CD4-positive, alpha-beta T cell (primary cell): Measurements from ENCODE around the gene AMD1. TPM values are rescaled to one million over a fixed set of nuclear protein-coding genes. Genes with fewer than 3 reads are reported as not detected.
"Not testable (repeated sequence)": the region's sequence is repeated elsewhere in the genome, so short reads cannot be mapped to it uniquely, and the experiment has no call there.

Experiments
- ATAC-seq: fragments of 200-7000 bp; cut with Tn5 transposase; one replicate; pipeline ENCODE4 v1.10.0; 2022; ENCODE audit warnings: mild to moderate bottlenecking; ENCODE audit not compliant: poor library complexity
- CTCF ChIA-PET: fragments of 350-600 bp; sonication (Branson Sonifier 250); formaldehyde crosslinking; loops from one replicate; lab custom pipeline; 2021; ENCODE audit warnings: antibody characterized with exemption, inconsistent platforms; lab: Charles Lee
- POLR2A ChIA-PET: fragments of 350-600 bp; sonication (Branson Sonifier 250); formaldehyde crosslinking; loops from one replicate; lab custom pipeline; 2021; ENCODE audit warnings: antibody characterized with exemption, inconsistent platforms; lab: Charles Lee
- DNase-seq, 14 experiments: peaks; one replicate each; pipeline ENCODE4 v3.0.0-alpha.2; 2013 to 2020; ENCODE audit warnings: mixed read lengths in 2 of 14
- H3K27ac ChIP-seq, 2 donors: one replicate each; pipeline versions ENCODE4 v1.5.1 to v1.7.0; 2013; ENCODE audit warnings: low read length in 2 of 2, low read depth in 1 of 2, mild to moderate bottlenecking in 1 of 2
- H3K27me3 ChIP-seq, 2 experiments: 1 replicate in 1 of 2; 2 replicates in 1 of 2; pipeline versions ENCODE4 v1.6.1 to v1.7.0; 2013; ENCODE audit warnings: low read length in 2 of 2, control low read depth in 1 of 2, mild to moderate bottlenecking in 1 of 2, moderate library complexity in 1 of 2; ENCODE audit not compliant: insufficient read depth in 2 of 2, control insufficient read depth in 1 of 2
- H3K36me3 ChIP-seq: one replicate; pipeline ENCODE4 v1.6.1; 2013; ENCODE audit warnings: low read length, control low read depth; ENCODE audit not compliant: insufficient read depth
- H3K4me1 ChIP-seq: one replicate; pipeline ENCODE4 v1.6.1; 2013; ENCODE audit warnings: low read length, control low read depth; ENCODE audit not compliant: insufficient read depth
- H3K4me3 ChIP-seq: one replicate; pipeline ENCODE4 v1.5.1; 2013; ENCODE audit warnings: mild to moderate bottlenecking, low read length, moderate library complexity
- H3K9me3 ChIP-seq, 2 experiments: 1 replicate in 1 of 2; 2 replicates in 1 of 2; pipeline versions ENCODE4 v1.6.1 to v1.7.0; 2013; ENCODE audit warnings: low read length in 2 of 2, mild to moderate bottlenecking in 2 of 2, control low read depth in 1 of 2, moderate library complexity in 1 of 2; ENCODE audit not compliant: control insufficient read depth in 1 of 2, insufficient read depth in 1 of 2
- H3K27ac Mint-ChIP-seq: one replicate; pipeline ENCODE4 v1.8.0; 2020; ENCODE audit warnings: mixed read lengths
- H3K27me3 Mint-ChIP-seq: one replicate; pipeline ENCODE4 v1.8.0; 2021; ENCODE audit warnings: mixed read lengths
- H3K36me3 Mint-ChIP-seq: one replicate; pipeline ENCODE4 v1.8.0; 2021; ENCODE audit warnings: low read depth, mixed read lengths
- H3K4me1 Mint-ChIP-seq: one replicate; pipeline ENCODE4 v1.8.0; 2021; ENCODE audit warnings: low read depth, mixed read lengths
- H3K4me3 Mint-ChIP-seq: one replicate; pipeline ENCODE4 v1.8.0; 2020; ENCODE audit warnings: mild to moderate bottlenecking, mixed read lengths
- H3K9me3 Mint-ChIP-seq: one replicate; pipeline ENCODE4 v1.8.0; 2020; ENCODE audit warnings: mixed read lengths
- CTCF ChIP-seq: fragments of 200-600 bp; IDR thresholded peaks from one replicate; pipeline ENCODE4 v1.8.0; 2022; ENCODE audit warnings: antibody characterized with exemption, mild to moderate bottlenecking
- intact Hi-C, 2 experiments: fragments of 100-400 bp; cut with DNase I in 1 of 2; cut with micrococcal nuclease in 1 of 2; formaldehyde crosslinking; loops; one replicate each; pipeline versions ENCODE4 v1.15.1 to v1.9.0; 2023 to 2025; cut with DNase I, micrococcal nuclease
- total RNA-seq, 174 experiments: library from RNA in 2 of 174; stranded (reverse) in 2 of 174; gene quantifications; one replicate each; pipeline ENCODE4 v1.2.3 and lab custom pipeline; 2021 to 2026

Gene AMD1
- total RNA-seq, 2 experiments from 2014 or later, result 165 to 174 TPM

- no peak overlapping the region for H3K4me3 ChIP-seq
- H3K27ac ChIP-seq, result no peak overlapping the region
- H3K27me3 ChIP-seq, result no peaks in the 10 kb centered on the region
- Mint-ChIP-seq H3K4me1 (no peaks in the 10 kb centered on the region), H3K27ac (no peak overlapping the region), H3K4me3 (no peak overlapping the region), H3K27me3 (no peaks in the 10 kb centered on the region), H3K9me3 (no peaks in the 10 kb centered on the region), H3K36me3 (no peaks in the 10 kb centered on the region)
- DNase-seq (no peak), ATAC-seq (no peak)
- no peaks in the 10 kb centered on the region for H3K36me3 ChIP-seq
- CTCF ChIA-PET, result no interaction called here
- intact Hi-C loops, result no loop called here
- H3K4me1 ChIP-seq, result no peaks in the 10 kb centered on the region
- no peak for TF ChIP-seq CTCF
- H3K9me3 ChIP-seq, result no peaks in the 10 kb centered on the region
- POLR2A ChIA-PET, result no interaction called here
Observed at GRCh38 chr6:110831405-110831804, 43.2 kb upstream of the AMD1 start.

GRCh38 chr6:110833831-110834230 is 40.8 kb upstream of the AMD1 start:
- H3K27ac Mint-ChIP-seq, result no peak overlapping the region
- CTCF ChIA-PET, result no interaction called here

GRCh38 chr6:110835751-110836150 is 38.8 kb upstream of the AMD1 start:
- DNase-seq, H3K4me1 Mint-ChIP-seq, intact Hi-C loops, H3K36me3 Mint-ChIP-seq, H3K27ac Mint-ChIP-seq, H3K4me3 Mint-ChIP-seq, H3K9me3 Mint-ChIP-seq, H3K27me3 ChIP-seq, H3K9me3 ChIP-seq, POLR2A ChIA-PET, ATAC-seq, H3K27me3 Mint-ChIP-seq, H3K27ac ChIP-seq, CTCF ChIA-PET, H3K36me3 ChIP-seq, H3K4me3 ChIP-seq, H3K4me1 ChIP-seq: not testable (repeated sequence)

More at GRCh38 chr6:110833831-110834230, 40.8 kb upstream of the AMD1 start:
- Mint-ChIP-seq H3K27me3 (no peaks in the 10 kb centered on the region), H3K36me3 (no peaks in the 10 kb centered on the region), H3K4me1 (no peaks in the 10 kb centered on the region), H3K4me3 (no peak overlapping the region), H3K9me3 (no peaks in the 10 kb centered on the region)
- ATAC-seq (no peak), DNase-seq (no peak)
- Histone ChIP-seq H3K36me3 (no peaks in the 10 kb centered on the region), H3K27me3 (no peaks in the 10 kb centered on the region), H3K4me3 (no peak overlapping the region), H3K27ac (no peak overlapping the region), H3K9me3 (no peaks in the 10 kb centered on the region), H3K4me1 (no peaks in the 10 kb centered on the region)
- TF ChIP-seq CTCF, result no peak
- POLR2A ChIA-PET, result no interaction called here
- intact Hi-C loops, result no loop called here

- no peaks in the 10 kb centered on the region for H3K36me3 Mint-ChIP-seq
- H3K4me1 ChIP-seq, result no peaks in the 10 kb centered on the region
- no peaks in the 10 kb centered on the region for H3K9me3 ChIP-seq
- no peaks in the 10 kb centered on the region for H3K4me1 Mint-ChIP-seq
- H3K27me3 Mint-ChIP-seq, result no peaks in the 10 kb centered on the region
- intact Hi-C loops, result no loop called here
- H3K4me3 ChIP-seq, result no peak overlapping the region
- POLR2A ChIA-PET, result interaction anchor here (1.0 kb wide), 1 partner anchor 33 kb away, joined by 3 read pairs; the partner anchor contains the start of gene AMD1
- CTCF ChIA-PET, result interaction anchor here (1.0 to 1.2 kb wide), 2 partner anchors 15 to 25 kb away, joined by 3 read pairs; no protein-coding TSS in a partner anchor
- H3K4me3 Mint-ChIP-seq, result no peak overlapping the region
- no peak for ATAC-seq
- no peak for TF ChIP-seq CTCF
- H3K36me3 ChIP-seq, result no peaks in the 10 kb centered on the region
- no peak overlapping the region for H3K27ac Mint-ChIP-seq
- H3K9me3 Mint-ChIP-seq, result no peaks in the 10 kb centered on the region
- H3K27ac ChIP-seq, result no peak overlapping the region
- peak in 1 of 14 experiments; percentile 5 for DNase-seq
- no peaks in the 10 kb centered on the region for H3K27me3 ChIP-seq
Observed at GRCh38 chr6:110841266-110841665, 33.3 kb upstream of the AMD1 start.
